HG03175 (cell line): ENCODE results near the gene ALKBH3.

Source experiments
- ATAC-seq: cut with Tn5 transposase; IDR thresholded peaks from one replicate; pipeline ENCODE4 v1.9.1; 2021; ENCODE audit warnings: mild to moderate bottlenecking, moderate library complexity; ENCODE audit not compliant: unreplicated experiment

Gene ALKBH3

GRCh38 chr11:43892851-43893250, 12.2 kb downstream of the ALKBH3 start:
- ATAC-seq, result no peak

GRCh38 chr11:43894546-43894945, 13.9 kb downstream of the ALKBH3 start:
- no peak for ATAC-seq

GRCh38 chr11:43895601-43896000, 15.0 kb downstream of the ALKBH3 start:
- no peak for ATAC-seq

- ATAC-seq, result no peak
These were observed 17.9 kb downstream of the ALKBH3 start for GRCh38 chr11:43898574-43898973.

- ATAC-seq, result no peak
These were observed 18.5 kb downstream of the ALKBH3 start for GRCh38 chr11:43899094-43899493.

- ATAC-seq, result no peak
These were observed 20.9 kb downstream of the ALKBH3 start for GRCh38 chr11:43901551-43901950.

- ATAC-seq, result no peak
These were observed 22.4 kb downstream of the ALKBH3 start for GRCh38 chr11:43903078-43903477.

GRCh38 chr11:43903969-43904368, 23.3 kb downstream of the ALKBH3 start:
- no peak for ATAC-seq

GRCh38 chr11:43904742-43905535, 24.3 kb downstream of the ALKBH3 start:
- ATAC-seq, result no peak

- ATAC-seq, result no peak
These were observed 25.2 kb downstream of the ALKBH3 start for GRCh38 chr11:43905813-43906241.

- ATAC-seq, result no peak
These were observed 26.7 kb downstream of the ALKBH3 start for GRCh38 chr11:43907028-43907975.

- ATAC-seq, result no peak
These were observed 27.6 kb downstream of the ALKBH3 start for GRCh38 chr11:43908191-43908590.

- no peak for ATAC-seq
These were observed 28.1 kb downstream of the ALKBH3 start for GRCh38 chr11:43908683-43909082.

GRCh38 chr11:43913829-43914380, 33.3 kb downstream of the ALKBH3 start:
- ATAC-seq, result no peak

- ATAC-seq, result no peak
These were observed 33.8 kb downstream of the ALKBH3 start for GRCh38 chr11:43914466-43914865.

- no peak for ATAC-seq
These were observed 36.0 kb downstream of the ALKBH3 start for GRCh38 chr11:43916621-43917020.

- ATAC-seq, result no peak
These were observed 37.2 kb downstream of the ALKBH3 start for GRCh38 chr11:43917851-43918250.

- ATAC-seq, result no peak
These were observed 38.0 kb downstream of the ALKBH3 start for GRCh38 chr11:43918662-43919061.

- no peak for ATAC-seq
These were observed 39.4 kb downstream of the ALKBH3 start for GRCh38 chr11:43919852-43920597.

- no peak for ATAC-seq
These were observed 40.2 kb downstream of the ALKBH3 start for GRCh38 chr11:43920598-43921419.
